ENCODE results near the gene KXD1.
"Not testable (repeated sequence)": the region's sequence is repeated elsewhere in the genome, so short reads cannot be mapped to it uniquely, and the experiment has no call there.

Gene KXD1

DNA sequence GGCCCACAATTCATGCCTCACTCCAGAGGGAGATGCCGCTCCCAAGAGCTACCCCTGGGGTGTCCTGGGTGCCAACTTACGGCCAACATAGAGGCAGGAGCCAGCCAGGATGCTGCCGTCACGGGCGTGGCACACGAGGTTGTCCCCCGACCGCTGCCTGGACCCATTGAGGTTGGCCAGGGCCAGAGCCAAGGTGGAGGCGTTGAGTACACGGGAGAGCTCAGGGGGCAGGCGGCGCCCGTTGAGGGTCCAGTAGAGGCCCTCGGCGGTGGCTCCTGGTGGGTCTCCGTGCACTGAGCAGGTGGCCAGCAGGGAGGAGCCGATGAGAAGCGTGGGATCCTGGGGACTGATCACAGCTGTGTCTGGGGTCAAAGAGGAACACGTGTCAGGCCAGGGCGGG, 41.8 kb downstream of the KXD1 start:
- DNase-seq (ENCODE audit: low read depth in 1 of 2, low spot score in 1 of 2) = no peak

GRCh38 chr19:18600692-18601397, 43.2 kb downstream of the KXD1 start:
- DNase-seq (ENCODE audit: low read depth in 1 of 2, low spot score in 1 of 2) = not testable (repeated sequence)

DNA sequence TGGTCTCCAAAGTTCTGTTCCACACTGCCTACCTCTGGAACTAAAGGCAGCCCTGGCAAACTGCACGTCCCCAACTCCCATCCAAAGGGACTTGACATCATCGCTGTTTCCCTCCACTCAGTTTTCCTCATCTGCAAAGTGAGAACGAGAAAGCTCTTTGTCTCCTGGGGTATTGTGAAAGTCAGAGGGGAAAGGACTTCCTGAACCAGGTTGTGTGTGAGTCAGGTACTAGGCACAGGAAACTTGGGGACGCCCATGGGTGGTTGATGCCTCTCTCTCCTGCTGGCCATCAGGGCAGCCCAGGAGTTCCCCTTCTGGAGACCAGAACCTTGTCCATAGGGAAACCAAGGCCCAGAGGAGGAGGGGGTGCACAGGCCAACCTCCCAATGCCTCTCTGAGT, 44.2 kb downstream of the KXD1 start:
- DNase-seq (ENCODE audit: low read depth in 1 of 2, low spot score in 1 of 2) = no peak

- no peak for DNase-seq (ENCODE audit: low read depth in 1 of 2, low spot score in 1 of 2)
These were observed 45.7 kb downstream of the KXD1 start for GRCh38 chr19:18603255-18603957.

DNA sequence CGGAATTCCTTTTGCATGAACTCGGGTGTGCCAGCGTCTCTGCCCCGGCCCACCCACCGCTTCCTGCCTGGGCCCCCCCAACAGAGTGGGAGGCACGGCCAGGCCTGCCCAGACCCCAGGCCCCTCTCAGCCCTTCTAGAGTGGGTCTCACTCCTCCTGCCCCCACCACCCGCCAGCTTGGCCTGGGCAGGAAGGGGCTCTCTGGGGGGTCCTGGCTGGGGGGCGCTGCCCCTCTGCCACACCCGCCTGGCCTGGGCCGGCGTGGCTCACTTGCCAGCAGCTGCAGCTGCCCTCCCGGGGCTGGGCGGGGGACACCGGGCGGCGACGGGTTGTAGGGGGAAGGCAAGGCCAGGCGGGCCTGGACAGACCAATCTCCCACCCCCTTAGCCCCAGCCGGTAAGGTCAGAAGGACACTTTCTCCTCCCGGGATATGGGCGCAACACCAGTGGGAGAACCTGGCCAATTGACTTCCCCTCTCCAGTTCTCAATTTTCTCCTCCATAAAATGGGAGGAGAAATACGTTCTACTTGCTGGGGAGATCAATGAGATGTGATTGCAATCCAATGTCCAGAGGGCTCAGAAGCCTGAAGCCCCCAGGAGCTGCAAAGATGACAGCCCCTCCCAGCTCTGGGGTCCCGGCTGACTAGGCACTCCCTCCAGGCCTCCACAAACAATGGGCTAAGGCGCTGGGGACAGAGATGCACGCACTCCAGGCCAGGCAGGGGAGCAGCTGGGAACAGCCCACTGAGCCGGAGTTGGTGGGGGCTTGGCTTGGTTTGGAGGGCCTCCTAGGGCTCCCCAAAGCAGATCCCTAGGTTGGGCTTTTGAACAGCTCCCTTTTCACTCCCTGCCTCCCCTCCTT, 46.5 kb downstream of the KXD1 start:
- no peak for DNase-seq (ENCODE audit: low read depth in 1 of 2, low spot score in 1 of 2)

DNA sequence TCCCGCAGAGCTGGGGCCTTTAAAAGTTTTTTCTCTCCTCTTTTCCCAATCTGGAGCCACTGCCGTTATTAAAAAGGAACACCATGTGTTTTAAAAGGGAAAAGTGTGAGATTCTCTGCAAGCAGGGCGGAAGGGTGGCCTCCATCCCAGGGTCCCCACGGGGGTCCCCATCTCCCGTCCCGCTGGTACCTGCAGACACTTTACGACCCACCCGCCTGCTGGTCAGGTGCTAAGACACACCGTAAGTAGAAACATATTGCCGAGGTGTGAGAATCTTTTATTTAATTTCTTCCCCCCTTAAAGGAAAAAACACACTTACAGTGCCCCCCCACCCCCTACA, 47.1 kb downstream of the KXD1 start:
- DNase-seq (ENCODE audit: low read depth in 1 of 2, low spot score in 1 of 2) = no peak

- no peak for DNase-seq (ENCODE audit: low read depth in 1 of 2, low spot score in 1 of 2)
These were observed 47.5 kb downstream of the KXD1 start for GRCh38 chr19:18605196-18605545.

DNA sequence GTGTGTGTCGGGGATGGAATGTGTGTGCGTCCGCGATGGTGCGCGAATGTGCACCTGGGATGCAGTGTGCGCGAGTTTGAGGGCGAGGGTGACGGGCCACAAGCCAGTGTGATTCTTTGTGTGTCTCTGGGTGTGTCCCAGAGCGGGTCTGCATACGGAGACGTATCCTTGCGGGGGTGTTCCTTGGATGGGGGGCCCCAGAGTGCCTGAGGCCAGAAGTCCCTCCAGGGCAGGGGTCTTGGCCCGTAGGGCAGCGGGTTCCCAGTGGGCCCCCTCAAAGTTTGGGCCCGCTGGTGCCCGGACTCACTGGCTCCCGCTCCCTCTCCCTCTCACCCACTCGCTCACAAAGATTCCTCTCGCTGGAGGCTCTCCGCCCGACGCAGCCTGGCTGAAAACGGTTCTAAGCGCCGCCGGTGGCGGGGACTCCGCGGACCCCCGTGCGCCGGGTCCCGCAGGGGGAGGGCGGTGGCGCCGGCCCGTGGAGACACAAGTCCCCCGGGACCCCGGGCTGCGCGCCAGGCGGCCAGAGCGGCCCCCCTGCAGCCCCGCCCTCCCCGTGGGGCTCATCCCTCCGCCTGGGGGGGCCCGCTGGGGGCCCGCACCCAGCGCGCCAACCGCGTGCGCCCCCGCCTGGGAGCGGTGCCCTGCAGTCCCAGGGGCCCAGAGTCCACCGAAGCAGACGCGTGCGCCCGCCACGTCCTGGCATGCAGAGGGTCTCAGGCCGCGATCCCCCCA, 48.0 kb downstream of the KXD1 start:
- no peak for DNase-seq (ENCODE audit: low read depth in 1 of 2, low spot score in 1 of 2)

- no peak for DNase-seq (ENCODE audit: low read depth in 1 of 2, low spot score in 1 of 2)
These were observed 48.9 kb downstream of the KXD1 start, which contains the start of gene CRLF1 for GRCh38 chr19:18606281-18607225. TSS of gene CRLF1 (minus strand) at chr19:18606799. CDS start at chr19:18606656, 143 bp downstream.

- no peak for DNase-seq (ENCODE audit: low read depth in 1 of 2, low spot score in 1 of 2)
These were observed 49.8 kb downstream of the KXD1 start for GRCh38 chr19:18607226-18608101.

- DNase-seq (ENCODE audit: low read depth in 1 of 2, low spot score in 1 of 2) = no peak
These were observed 50.6 kb downstream of the KXD1 start for GRCh38 chr19:18608102-18608804.

GRCh38 chr19:18608805-18609716, 51.4 kb downstream of the KXD1 start:
- no peak for DNase-seq (ENCODE audit: low read depth in 1 of 2, low spot score in 1 of 2)

DNA sequence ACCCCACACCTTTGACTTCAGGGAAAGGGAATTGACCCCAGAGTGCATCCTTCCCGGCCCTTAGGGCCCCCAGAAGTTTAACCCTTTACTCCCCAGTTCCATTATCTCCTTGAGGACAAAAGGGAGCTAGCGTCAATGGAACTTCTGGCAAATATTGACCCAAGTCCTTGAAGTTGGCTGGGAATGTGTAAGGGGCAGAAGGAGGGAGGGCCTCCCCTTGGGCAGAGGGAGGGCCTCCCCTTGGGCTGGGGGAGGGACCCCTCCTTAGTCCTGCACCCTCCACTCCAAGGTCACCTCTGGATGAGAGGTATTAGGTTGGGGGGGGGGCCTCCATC, 52.0 kb downstream of the KXD1 start:
- DNase-seq (ENCODE audit: low read depth in 1 of 2, low spot score in 1 of 2) = no peak

- no peak for DNase-seq (ENCODE audit: low read depth in 1 of 2, low spot score in 1 of 2)
These were observed 52.5 kb downstream of the KXD1 start for GRCh38 chr19:18610245-18610555.

DNA sequence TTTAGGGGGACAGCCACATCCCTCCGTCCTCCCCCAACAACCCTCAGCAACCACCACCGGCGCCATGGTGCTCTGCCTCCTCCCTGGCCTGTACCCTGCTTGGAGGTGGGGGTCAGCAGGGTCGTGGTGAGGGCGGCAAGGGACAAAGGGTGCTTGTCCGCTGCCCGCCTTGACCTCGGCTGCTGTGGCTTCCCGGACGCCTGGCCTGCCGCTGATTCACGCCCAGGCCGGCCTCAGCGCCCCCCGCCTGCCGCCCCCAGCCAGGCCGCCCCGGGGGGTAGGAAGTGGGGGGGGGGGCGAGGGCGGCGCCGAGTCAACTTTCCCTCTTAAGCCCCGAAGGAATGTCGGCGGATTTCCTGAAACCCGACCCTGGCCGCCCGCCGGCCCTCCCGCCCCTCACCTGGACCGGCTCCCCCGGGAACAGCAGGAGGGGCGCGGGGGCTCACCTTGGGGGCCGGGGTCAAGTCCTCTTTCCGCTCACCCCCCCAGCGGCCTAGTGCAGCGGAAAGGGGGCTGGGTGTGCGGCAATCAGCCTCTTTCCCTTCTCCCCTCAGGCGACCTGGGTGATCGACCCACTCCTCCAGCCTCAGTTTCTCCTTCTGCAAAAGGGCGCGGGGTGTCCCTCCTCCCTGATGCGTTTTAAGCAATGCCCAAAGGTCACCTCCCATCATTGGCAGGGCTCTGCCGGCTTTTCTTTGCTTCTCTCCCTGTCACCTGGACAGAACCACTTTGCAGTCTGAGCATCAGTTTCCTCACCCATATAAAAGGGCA, 53.1 kb downstream of the KXD1 start:
- DNase-seq (ENCODE audit: low read depth in 1 of 2, low spot score in 1 of 2) = no peak

- DNase-seq (ENCODE audit: low read depth in 1 of 2, low spot score in 1 of 2) = no peak
These were observed 53.8 kb downstream of the KXD1 start for GRCh38 chr19:18611327-18612050.

Measured in activated CD4-positive, alpha-beta T cell treated with anti-CD3 and anti-CD28 coated beads, Interleukin-2, amount 50 U/mL, for 24 hours (primary cell).